Esophagus squamous epithelium (tissue), 4 donors: ENCODE results near the gene CD109.

Experiments
- CTCF ChIP-seq, 6 experiments: fragments of 450-650 bp in 4 of 6; fragments of 200-600 bp in 2 of 6; sonication (generic) in 2 of 6; IDR thresholded peaks; one replicate each; pipeline ENCODE4 v1.5.1; 2016 to 2019; ENCODE audit warnings: antibody characterized with exemption in 6 of 6, mild to moderate bottlenecking in 4 of 6, moderate library complexity in 4 of 6
- POLR2A ChIP-seq, 4 donors: fragments of 450-650 bp; IDR thresholded peaks; one replicate each; pipeline ENCODE4 v1.6.1; 2017; ENCODE audit warnings: antibody characterized with exemption in 4 of 4, mild to moderate bottlenecking in 4 of 4, moderate library complexity in 3 of 4

GRCh38 chr6:73704260-73704659, 8.3 kb downstream of the CD109 start:
- no peak for TF ChIP-seq CTCF (IDR thresholded peaks at IDR 0.05)
- TF ChIP-seq POLR2A (IDR thresholded peaks at IDR 0.05), result no peak
